K562 (cell line): ENCODE results near the gene VPS37D. TPM values are rescaled to one million over a fixed set of nuclear protein-coding genes. Genes with fewer than 3 reads are reported as not detected.
A peak's percentile ranks its signal among the peaks of the same experiment; 100 is the strongest.

ENCODE experiments used
- CLOCK ChIP-seq: fragments of 250-450 bp; sonication (Bioruptor Pico); IDR thresholded peaks from 2 replicates; pipeline ENCODE4 v1.4.0; 2020; ENCODE audit warnings: mild to moderate bottlenecking, moderate library complexity, borderline replicate concordance
- FOXA1 ChIP-seq: fragments of 450-650 bp; IDR thresholded peaks from 2 replicates; pipeline ENCODE4 v1.6.1; 2016; ENCODE audit warnings: mild to moderate bottlenecking, borderline replicate concordance
- HMGXB4 ChIP-seq: sonication (generic); formaldehyde crosslinking; IDR thresholded peaks from 2 replicates; pipeline ENCODE4 v1.8.1; 2023; ENCODE audit warnings: mild to moderate bottlenecking, missing genetic modification reagents
- MBD1 ChIP-seq: fragments of 250-450 bp; sonication (Bioruptor Pico); IDR thresholded peaks from 2 replicates; pipeline ENCODE4 v1.8.0; 2022; ENCODE audit warnings: inconsistent platforms
- NFIC ChIP-seq: fragments of 450-650 bp; IDR thresholded peaks from 2 replicates; pipeline ENCODE4 v1.6.1; 2017; ENCODE audit warnings: mild to moderate bottlenecking, inconsistent platforms
- PHF8 ChIP-seq: fragments of 200-600 bp; sonication (generic); IDR thresholded peaks from 2 replicates; pipeline ENCODE4 v1.6.1; 2012; ENCODE audit warnings: mixed run types, mild to moderate bottlenecking, inconsistent platforms, low read length, moderate library complexity, borderline replicate concordance
- RERE ChIP-seq: sonication (generic); formaldehyde crosslinking; IDR thresholded peaks from 2 replicates; pipeline ENCODE4 v1.8.0; 2023; ENCODE audit warnings: missing genetic modification reagents, mild to moderate bottlenecking, borderline replicate concordance
- ZBTB33 ChIP-seq: sonication (generic); formaldehyde crosslinking; IDR thresholded peaks from 2 replicates; pipeline ENCODE4 v1.8.1; 2023; ENCODE audit warnings: mild to moderate bottlenecking, missing genetic modification reagents
- ZBTB7A ChIP-seq: IDR thresholded peaks from 2 replicates; pipeline ENCODE4 v1.6.1; 2011; ENCODE audit warnings: low read depth, mild to moderate bottlenecking, low read length, moderate library complexity, borderline replicate concordance; ENCODE audit not compliant: control insufficient read depth
- ZFX ChIP-seq: sonication (generic); formaldehyde crosslinking; IDR thresholded peaks from 2 replicates; pipeline ENCODE4 v1.8.0; 2022; ENCODE audit warnings: mild to moderate bottlenecking, missing genetic modification reagents, moderate library complexity
- polyA plus RNA-seq, 8 experiments: library from polyadenylated mRNA; depleted of rRNA in 4 of 8; stranded (reverse) in 5 of 8; unstranded in 3 of 8; fragments of >200 nt; fragmentation: Nextera tagmentation in 2 of 8; fragmentation: Illumina TruSeq in 1 of 8; extraction: Ambion mirVana in 2 of 8; extraction: Trizol in 1 of 8; gene quantifications; 2 replicates each; pipeline versions ENCODE4 v1.2.1 to v1.2.3, GENCODE V29; 2011 to 2014; ENCODE audit warnings: inconsistent platforms in 1 of 8, missing spikeins in 1 of 8
- total RNA-seq, 7 experiments: library from RNA; depleted of rRNA in 6 of 7; stranded (reverse); fragments of >200 nt in 6 of 7; fragmentation: Illumina TruSeq in 2 of 7; extraction: Trizol in 2 of 7; gene quantifications; 2 replicates each; pipeline versions ENCODE4 v1.2.1 to v1.2.3, GENCODE V29; 2011 to 2021; ENCODE audit warnings: low replicate concordance in 1 of 7

The VPS37D gene
- total and polyA plus RNA-seq, 9 of the 15 experiments (the other 6 are each of a cell fraction or from before 2014, with no cell fraction given): 0.25 to 2.3 (median 1.0) TPM; not detected in 3

GRCh38 chr7:73703757-73704639 is 36.4 kb downstream of the VPS37D start (continued):
- TF ChIP-seq CLOCK (CRISPR knock-in tag) (no peak), ZBTB7A (peak; percentile 43; the same call in 1 of the 2 replicates), NFIC (peak; percentile 49), FOXA1 (no peak), HMGXB4 (0 out of 2 replicates have a peak, but pooled peaks have one; percentile 18), MBD1 (CRISPR knock-in tag) (peak; percentile 85; the same call in 1 of the 2 replicates), ZBTB33 (CRISPR knock-in tag) (0 out of 2 replicates have a peak, but pooled peaks have one; percentile 34), RERE (no peak), ZFX (CRISPR knock-in tag) (peak; percentile 74), PHF8 (peak; percentile 34; the same call in 1 of the 2 replicates)
